DMS 273 (cell line): Measurements from ENCODE around the gene GUCY2D.
"Not testable (repeated sequence)": the region's sequence is repeated elsewhere in the genome, so short reads cannot be mapped to it uniquely, and the experiment has no call there.

Experiments
- DNase-seq: peaks from one replicate; lab custom pipeline; 2025; ENCODE audit not compliant: unreplicated experiment; lab: John Stamatoyannopoulos, UW

Gene GUCY2D

DNA sequence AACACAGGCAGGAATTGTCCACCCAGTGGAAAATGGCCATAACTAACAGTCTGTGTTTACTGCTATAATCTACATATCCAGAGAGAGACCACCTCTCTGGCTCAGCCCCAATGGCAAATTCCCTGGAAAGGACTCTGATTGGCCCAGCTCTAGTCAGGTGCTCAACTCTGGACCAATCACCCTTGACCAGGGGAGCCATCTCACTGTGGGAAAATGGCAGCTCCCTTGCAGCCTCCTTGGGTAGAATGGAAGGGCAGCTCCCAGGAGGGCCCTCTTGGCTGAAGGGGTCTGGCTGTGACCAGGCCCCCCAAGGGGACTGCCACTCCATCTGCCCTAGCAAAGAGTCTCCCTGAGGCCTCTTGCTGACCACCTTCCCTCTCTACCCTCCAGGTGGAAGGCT, 39.6 kb downstream of the GUCY2D start:
- DNase-seq = no peak

DNA sequence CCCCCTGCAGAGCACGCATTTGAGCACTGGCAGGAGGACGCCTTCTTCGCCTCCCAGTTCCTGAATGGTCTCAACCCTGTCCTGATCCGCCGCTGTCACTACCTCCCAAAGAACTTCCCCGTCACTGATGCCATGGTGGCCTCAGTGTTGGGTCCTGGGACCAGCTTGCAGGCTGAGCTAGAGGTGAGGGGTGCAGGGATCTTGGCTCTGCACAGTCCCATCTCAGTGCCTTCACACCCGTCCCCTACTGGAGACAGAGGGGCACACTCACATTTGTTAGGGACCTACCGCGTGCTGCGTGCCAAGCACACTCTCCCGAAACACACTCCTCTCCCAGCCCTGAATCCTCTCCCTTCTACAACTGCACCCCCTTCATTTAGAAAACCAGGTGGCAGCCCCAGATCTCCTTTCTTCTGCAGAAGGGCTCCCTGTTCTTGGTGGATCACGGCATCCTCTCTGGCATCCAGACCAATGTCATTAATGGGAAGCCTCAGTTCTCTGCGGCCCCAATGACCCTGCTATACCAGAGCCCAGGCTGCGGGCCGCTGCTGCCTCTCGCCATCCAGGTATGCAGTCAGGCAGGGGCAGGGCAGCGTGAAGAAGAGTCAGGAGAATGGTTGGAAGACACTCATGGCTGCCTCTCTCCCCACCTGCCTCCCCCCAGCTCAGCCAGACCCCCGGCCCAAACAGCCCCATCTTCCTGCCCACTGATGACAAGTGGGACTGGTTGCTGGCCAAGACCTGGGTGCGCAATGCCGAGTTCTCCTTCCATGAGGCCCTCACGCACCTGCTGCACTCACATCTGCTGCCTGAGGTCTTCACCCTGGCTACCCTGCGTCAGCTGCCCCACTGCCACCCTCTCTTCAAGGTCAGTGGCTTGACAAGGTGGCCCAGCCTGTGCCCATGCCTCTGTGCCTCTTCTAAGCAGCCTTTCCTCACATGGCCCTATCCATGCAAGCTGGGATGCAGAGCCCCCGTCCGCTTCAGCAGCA, 42.7 kb downstream of the GUCY2D start:
- no peak for DNase-seq

DNA sequence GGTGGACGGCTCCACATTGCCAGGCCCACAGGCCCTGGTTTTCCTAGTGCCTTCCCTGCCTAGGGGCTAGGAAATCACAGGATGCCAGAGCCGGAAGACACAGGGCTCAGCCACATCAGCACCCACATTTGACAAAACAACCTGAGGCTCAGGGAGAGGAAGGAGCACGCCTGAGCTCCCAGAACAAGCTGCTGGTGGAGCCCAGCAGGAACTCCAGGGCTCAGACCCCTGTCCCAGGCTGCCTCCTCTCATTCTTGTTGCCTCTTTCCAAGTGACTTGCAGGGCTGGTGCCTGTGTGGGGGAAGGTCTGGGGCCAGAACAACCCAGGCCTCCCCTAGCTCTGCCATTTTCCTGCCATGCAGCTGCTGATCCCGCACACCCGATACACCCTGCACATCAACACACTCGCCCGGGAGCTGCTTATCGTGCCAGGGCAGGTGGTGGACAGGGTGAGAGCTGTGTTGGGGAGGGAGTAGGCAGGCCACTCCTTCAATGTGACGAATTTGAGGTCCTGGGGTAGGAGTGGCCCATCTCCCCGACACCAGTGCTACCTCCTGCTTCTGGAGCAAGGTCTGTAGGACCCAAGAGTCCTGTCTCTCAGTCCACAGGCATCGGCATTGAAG, 44.0 kb downstream of the GUCY2D start:
- no peak for DNase-seq

DNA sequence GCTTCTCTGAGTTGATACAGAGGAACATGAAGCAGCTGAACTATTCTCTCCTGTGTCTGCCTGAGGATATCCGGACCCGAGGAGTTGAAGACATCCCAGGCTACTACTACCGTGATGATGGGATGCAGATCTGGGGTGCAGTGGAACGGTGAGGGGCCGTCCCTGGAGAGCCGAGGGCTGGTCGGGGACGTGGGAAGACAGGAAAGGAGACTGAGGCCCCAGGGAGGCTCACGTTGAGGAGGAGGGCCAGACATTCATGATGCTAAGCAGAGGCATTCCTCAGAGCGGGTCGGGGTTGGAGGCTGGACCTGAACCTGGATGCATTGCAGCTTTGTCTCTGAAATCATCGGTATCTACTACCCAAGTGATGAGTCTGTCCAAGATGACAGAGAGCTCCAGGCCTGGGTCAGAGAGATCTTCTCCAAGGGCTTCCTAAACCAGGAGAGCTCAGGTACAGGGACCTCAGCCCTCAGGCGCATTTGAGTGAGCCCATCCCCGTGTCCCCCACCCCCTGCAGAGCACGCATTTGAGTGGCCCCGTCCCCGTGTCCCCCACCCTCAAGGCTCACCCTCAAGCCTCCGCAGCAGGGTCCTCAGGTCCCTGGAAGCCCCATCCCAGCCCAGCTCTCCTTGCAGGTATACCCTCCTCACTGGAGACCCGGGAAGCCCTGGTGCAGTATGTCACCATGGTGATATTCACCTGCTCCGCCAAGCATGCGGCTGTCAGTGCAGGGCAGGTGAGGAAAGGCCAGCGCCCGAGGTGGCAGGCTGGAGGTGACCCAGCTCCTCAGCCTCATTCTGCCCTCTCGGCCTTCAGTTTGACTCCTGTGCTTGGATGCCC, 44.7 kb downstream of the GUCY2D start:
- no peak for DNase-seq

DNA sequence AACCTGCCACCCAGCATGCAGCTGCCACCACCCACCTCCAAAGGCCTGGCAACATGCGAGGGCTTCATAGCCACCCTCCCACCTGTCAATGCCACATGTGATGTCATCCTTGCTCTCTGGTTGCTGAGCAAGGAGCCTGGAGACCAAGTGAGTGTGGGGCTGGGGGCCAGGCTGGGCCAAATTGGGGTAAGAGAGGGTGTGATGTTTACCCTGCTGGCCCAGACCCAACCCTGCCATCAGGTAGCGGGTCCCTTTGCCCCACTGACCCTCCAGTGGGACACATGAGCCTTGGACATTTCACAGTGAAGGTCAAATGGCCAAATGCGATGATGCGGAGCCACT, 45.3 kb downstream of the GUCY2D start:
- no peak for DNase-seq

DNA sequence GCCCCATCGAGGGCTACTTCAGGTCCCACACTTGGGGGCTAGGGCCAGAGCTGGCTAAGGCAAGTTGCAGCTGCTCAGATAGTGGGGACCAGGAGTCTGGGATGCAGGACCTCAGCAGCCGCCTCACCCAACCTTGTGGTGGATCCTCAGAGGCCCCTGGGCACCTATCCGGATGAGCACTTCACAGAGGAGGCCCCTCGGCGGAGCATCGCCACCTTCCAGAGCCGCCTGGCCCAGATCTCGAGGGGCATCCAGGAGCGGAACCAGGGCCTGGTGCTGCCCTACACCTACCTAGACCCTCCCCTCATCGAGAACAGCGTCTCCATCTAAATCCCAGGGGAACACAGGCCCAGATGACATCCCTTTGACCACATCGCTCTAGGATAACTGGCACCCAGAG, 45.8 kb downstream of the GUCY2D start:
- DNase-seq = no peak

GRCh38 chr17:8048736-8049135, 46.3 kb downstream of the GUCY2D start:
- no peak for DNase-seq

DNA sequence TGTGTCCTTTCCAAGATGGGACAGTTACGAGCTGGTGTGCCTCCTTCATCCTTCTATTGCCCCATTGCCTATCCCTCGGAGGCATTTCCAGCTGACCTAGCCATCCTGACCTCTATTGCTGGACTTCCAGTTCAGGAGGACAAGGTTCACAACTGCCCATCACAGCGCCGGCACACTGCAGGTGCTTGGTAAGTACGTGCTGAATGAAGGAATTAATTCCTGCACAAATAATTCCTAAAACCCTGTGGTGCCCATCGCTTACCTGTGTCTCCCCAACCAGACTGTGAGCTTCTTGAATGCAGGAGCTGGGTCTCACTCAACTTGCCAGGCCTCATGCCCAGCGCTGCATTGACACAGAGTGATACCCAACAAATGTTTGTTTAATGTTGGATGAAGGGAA, 49.4 kb downstream of the GUCY2D start:
- no peak for DNase-seq

DNA sequence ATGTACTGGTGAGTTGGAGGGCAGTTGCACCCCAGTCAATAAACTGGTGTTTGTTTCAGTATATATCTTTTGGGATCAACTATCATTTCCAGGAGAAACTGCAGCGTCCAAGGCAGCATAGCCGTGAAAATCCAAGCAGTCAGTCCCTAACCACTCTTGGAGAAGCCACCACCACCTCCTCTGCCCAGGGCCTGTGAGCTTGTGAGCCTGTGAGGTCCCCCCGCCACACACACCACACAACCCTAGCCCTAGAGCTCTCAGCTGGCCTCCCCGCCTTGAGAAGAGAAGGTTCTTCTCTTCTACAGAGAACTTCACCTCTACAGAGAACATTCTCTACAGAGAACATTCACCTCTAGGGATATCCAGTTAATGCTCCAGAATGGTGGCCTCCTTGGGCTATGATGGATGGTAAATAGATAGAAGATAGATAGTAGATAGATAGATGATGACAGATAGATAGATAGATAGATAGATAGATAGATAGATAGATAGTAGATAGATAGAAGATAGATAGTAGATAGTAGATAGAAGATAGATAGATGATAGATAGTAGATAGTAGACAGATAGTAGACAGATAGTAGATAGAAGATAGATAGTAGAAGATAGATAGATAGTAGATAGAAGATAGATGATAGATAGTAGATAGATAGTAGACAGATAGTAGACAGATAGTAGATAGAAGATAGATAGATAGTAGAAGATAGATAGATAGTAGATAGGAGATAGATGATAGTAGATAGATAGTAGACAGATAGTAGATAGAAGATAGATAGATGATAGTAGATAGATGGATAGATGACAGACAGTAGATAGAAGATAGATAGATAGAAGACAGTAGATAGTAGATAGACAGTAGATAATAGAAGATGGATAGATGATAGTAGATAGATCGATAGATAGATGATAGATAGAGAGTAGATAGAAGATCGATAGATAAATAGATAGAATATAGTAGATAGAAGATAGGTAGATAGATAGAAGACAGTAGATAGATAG, 50.1 kb downstream of the GUCY2D start:
- DNase-seq = no peak

GRCh38 chr17:8053600-8053999, 51.2 kb downstream of the GUCY2D start:
- no peak for DNase-seq

DNA sequence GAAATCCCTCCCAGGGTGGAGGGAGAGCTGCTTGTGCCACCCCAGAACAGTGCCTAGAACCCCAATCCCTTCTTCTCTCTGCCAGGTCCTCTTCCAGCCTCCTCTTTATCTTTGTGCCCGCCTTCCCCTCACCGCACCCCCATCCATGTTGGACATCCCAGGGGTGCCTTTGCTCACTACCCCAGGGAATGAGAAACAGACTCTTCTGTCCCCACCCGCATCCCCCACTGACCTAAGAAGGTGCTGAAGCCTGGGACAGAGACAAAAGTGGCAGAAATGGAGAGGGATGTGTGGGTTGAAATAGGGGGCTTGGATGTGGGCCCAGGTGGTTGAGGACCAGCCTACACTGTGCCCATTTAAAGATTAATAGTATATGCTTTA, 53.4 kb downstream of the GUCY2D start:
- no peak for DNase-seq

DNA sequence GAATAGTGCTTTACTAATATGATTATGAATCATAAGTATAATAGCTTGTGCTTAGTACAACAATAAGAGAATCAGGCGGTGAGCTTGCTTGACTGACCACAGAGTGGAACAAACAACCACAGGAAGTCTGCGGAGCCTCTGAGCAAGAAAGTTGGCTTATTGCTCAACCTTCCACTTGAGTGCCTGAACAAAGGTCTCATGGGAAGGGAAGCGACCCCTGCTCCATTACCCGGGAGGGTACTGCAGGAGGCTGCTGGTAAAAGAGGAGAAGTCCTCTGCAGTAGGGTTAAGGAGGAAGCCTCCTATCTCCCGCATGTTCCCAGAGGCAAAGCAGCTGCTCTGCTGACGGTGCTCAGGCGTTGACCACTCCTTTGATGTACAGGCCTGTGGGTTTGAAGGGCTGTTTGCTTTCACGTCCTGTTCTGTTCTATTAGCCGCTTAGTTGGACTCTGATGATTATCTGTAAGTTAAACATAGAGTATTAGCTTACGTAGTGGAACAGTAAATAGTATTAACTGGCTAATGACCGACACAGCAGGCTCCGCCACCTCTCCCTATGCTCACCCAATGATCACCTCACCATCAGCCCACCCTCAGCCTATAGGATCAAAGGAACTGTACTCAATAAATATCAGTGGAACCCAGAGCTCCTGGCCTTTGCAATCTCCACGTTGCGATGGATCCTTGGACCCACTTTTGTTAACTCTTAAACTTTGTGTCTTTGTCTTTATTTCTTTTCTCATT, 54.0 kb downstream of the GUCY2D start:
- DNase-seq = no peak

DNA sequence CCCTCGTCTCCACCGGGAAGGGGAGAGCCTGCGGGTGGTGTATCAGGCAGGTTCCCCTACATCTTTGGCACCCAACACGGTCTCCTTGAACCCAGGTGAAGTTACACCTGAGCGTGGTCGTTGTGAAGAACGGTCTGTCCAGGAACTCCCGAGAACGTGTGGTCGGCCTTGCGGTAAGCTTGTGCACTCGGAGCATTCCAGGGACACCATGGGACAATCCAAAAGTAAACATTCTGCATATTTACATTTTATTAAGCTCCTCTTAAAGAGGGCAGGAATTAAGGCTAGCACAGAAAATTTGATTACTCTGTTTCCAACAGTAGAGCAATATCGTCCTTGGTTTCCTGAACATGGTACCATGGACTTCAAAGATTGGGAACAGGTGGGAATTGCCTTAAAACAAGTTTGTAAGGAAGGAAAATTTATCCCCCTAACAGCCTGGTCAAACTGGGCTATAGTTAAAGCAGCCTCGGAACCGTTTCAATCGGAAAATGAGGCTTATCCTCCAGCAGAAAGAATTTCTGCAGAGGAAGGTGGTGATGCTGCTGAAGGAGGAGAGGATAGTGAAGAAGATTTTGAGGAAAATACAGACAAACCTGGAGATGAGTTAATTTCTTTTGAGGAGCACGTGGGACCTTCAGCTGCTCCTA, 54.7 kb downstream of the GUCY2D start:
- DNase-seq = no peak

- DNase-seq = peak; percentile 87
Measured at GRCh38 chr17:8057691-8058114, 55.3 kb downstream of the GUCY2D start.

DNA sequence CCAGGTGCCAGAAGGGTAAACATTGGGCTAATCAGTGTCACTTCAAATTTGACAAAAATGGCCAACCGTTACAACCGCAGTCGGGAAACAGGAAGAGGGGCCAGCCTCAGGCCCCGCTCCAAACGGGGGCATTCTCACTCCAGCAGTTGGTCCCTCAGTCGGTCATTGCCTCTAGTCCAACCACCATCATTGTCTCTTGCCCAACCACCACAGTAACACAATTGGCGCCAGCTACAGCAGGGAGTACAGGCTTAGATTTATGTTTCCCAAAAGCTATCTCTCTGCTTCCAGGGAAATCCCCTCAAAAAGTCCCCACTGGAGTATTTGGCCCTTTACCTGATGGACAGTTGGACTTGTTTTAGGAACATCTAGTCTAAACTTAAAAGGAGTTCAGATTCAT, 56.7 kb downstream of the GUCY2D start:
- no peak for DNase-seq

DNA sequence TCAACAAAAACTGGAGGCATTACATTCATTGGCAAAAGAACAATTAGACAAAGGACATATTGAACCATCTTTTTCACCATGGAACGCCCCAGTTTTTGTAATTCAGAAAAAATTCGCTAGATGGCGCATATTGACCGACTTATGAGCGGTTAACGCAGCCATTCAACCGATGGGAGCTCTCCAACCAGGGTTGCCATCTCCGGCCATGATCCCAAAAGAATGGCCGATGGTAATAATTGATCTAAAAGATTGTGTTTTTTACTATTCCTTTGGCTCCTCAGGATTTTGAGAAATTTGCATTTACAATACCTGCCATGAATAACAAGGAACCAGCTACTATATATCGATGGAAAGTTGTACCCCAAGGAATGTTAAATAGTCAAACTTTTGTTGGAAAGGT, 57.9 kb downstream of the GUCY2D start:
- peak; percentile 88 for DNase-seq

- DNase-seq = not testable (repeated sequence)
Measured at GRCh38 chr17:8061851-8062250, 59.4 kb downstream of the GUCY2D start.

DNA sequence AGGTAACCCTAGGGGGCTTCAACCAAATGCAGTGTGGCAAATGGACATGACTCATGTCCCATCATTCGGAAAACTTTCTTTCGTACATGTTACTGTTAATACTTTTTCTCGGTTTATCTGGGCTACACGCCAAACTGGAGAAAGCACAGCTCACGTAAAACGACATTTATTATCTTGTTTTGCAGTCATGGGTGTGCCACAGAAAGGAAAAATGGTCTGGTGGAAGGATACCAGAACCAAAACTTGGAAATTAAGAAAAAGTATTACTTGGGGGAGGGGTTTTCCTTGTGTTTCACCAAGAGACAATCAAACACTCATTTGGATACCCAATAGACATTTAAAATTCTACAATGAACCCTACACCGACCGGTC, 60.0 kb downstream of the GUCY2D start:
- DNase-seq = no peak

- no peak for DNase-seq
Measured at GRCh38 chr17:8062807-8063483, 60.5 kb downstream of the GUCY2D start.
